GM19240 (cell line): ENCODE data around the gene DAB1.

Source experiments
- DNase-seq: peaks from one replicate; pipeline ENCODE4 v3.0.0; 2011; ENCODE audit warnings: low spot score; ENCODE audit not compliant: insufficient read length

DAB1 gene

GRCh38 chr1:57167997-57168396 is 255.9 kb downstream of the DAB1 start:
- DNase-seq: no peak

GRCh38 chr1:57165546-57165945 is 258.3 kb downstream of the DAB1 start:
- no peak for DNase-seq

- no peak for DNase-seq
Measured at GRCh38 chr1:57164584-57164983, 259.3 kb downstream of the DAB1 start.

- no peak for DNase-seq
Measured at GRCh38 chr1:57163789-57164188, 260.1 kb downstream of the DAB1 start.

- no peak for DNase-seq
Measured at GRCh38 chr1:57163325-57163724, 260.5 kb downstream of the DAB1 start.

- no peak for DNase-seq
Measured at GRCh38 chr1:57162607-57163261, 261.1 kb downstream of the DAB1 start.

- DNase-seq: no peak
Measured at GRCh38 chr1:57160594-57160993, 263.3 kb downstream of the DAB1 start.

- no peak for DNase-seq
Measured at GRCh38 chr1:57158604-57158998, 265.3 kb downstream of the DAB1 start.

- DNase-seq: no peak
Measured at GRCh38 chr1:57157818-57158603, 265.8 kb downstream of the DAB1 start.

- DNase-seq: no peak
Measured at GRCh38 chr1:57156907-57157306, 267.0 kb downstream of the DAB1 start.

- no peak for DNase-seq
Measured at GRCh38 chr1:57146100-57146499, 277.8 kb downstream of the DAB1 start.

GRCh38 chr1:57142999-57143398 is 280.9 kb downstream of the DAB1 start:
- DNase-seq: no peak

- DNase-seq: no peak
Measured at GRCh38 chr1:57142169-57142568, 281.7 kb downstream of the DAB1 start.

GRCh38 chr1:57138432-57139078 is 285.3 kb downstream of the DAB1 start:
- DNase-seq: no peak

- no peak for DNase-seq
Measured at GRCh38 chr1:57137980-57138379, 285.9 kb downstream of the DAB1 start.

- no peak for DNase-seq
Measured at GRCh38 chr1:57134803-57135202, 289.1 kb downstream of the DAB1 start.

- no peak for DNase-seq
Measured at GRCh38 chr1:57133686-57134085, 290.2 kb downstream of the DAB1 start.

- DNase-seq: no peak
Measured at GRCh38 chr1:57132993-57133622, 290.8 kb downstream of the DAB1 start.

- no peak for DNase-seq
Measured at GRCh38 chr1:57131701-57132394, 292.0 kb downstream of the DAB1 start.

- DNase-seq: no peak
Measured at GRCh38 chr1:57131257-57131656, 292.6 kb downstream of the DAB1 start.

- DNase-seq: no peak
Measured at GRCh38 chr1:57129865-57130264, 294.0 kb downstream of the DAB1 start.
